Measurements from ENCODE around the gene PPP1R9A.

The PPP1R9A gene

DNA sequence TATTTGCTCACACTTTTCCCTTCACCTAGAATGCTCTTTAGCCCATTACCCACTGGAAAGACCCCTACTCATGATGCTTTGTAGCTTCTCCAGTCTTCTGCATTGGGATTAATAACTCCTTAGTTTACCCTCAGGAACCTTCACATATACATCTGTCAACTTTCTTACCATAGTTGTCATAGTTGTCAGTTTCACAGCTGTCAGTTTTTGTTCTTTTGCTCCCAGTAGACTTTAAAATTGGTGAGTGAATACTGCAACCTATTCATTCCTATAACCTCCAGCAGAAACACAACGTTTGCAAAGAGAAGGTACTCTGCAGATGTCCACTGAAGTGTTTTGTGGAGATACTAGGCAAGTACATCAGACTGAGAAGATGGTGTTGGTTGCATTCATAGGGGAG, 414.3 kb downstream of the PPP1R9A start:
- TF ChIP-seq, protein P1, sequence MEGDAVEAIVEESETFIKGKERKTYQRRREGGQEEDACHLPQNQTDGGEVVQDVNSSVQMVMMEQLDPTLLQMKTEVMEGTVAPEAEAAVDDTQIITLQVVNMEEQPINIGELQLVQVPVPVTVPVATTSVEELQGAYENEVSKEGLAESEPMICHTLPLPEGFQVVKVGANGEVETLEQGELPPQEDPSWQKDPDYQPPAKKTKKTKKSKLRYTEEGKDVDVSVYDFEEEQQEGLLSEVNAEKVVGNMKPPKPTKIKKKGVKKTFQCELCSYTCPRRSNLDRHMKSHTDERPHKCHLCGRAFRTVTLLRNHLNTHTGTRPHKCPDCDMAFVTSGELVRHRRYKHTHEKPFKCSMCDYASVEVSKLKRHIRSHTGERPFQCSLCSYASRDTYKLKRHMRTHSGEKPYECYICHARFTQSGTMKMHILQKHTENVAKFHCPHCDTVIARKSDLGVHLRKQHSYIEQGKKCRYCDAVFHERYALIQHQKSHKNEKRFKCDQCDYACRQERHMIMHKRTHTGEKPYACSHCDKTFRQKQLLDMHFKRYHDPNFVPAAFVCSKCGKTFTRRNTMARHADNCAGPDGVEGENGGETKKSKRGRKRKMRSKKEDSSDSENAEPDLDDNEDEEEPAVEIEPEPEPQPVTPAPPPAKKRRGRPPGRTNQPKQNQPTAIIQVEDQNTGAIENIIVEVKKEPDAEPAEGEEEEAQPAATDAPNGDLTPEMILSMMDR (IDR thresholded peaks at IDR 0.05; ENCODE audit: low read length, missing control alignments), result no peak
- H3K4me3 ChIP-seq (replicated peaks; ENCODE audit: low read depth, low read length), result no peak overlapping the region
- DNase-seq (ENCODE audit: low read depth), result no peak

DNA sequence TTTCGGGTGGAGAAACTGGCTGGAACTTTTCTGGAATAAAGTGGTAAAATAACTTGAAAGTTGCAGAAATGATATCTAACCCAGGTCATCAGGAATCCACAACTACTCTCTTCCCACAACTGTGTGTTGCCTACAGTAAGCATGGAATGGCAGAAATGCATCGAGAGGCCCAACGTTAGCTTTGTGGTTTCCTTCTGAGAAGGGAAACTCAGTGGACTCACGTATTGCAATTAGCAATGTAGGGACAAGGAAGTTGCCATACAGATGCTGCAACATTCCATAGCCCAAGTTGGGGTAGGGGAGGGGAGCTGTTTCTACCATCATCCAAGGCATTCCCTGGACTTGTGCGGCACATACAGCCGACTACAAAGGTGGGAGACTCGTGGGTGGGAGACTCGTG, 415.0 kb downstream of the PPP1R9A start:
- DNase-seq (ENCODE audit: low read depth), result no peak
- TF ChIP-seq, protein P1 (IDR thresholded peaks at IDR 0.05; ENCODE audit: low read length, missing control alignments), result no peak
- no peak overlapping the region for H3K4me3 ChIP-seq (replicated peaks; ENCODE audit: low read depth, low read length)

DNA sequence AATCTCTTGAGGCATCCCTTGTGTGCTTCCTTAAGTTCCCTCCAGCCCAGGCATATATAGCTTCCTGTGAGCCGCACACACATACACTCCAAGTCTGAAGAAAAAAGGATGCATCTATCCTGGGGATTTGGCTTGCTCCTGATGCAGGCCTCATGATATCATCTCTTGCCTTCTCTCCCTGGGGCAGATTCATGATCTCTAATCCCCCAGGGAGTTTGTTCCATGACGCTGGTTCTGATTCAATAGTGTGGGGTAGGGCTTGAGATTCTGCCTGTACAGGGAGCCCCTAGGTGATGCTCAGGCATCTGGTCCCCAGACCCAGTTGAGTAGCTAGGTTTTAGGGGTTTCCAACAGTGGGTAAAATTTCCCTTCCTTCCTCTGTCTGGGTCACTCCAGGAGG, 415.5 kb downstream of the PPP1R9A start:
- H3K4me3 ChIP-seq (replicated peaks; ENCODE audit: low read depth, low read length), result no peak overlapping the region
- DNase-seq (ENCODE audit: low read depth), result no peak
- TF ChIP-seq, protein P1 (IDR thresholded peaks at IDR 0.05; ENCODE audit: low read length, missing control alignments), result no peak

DNA sequence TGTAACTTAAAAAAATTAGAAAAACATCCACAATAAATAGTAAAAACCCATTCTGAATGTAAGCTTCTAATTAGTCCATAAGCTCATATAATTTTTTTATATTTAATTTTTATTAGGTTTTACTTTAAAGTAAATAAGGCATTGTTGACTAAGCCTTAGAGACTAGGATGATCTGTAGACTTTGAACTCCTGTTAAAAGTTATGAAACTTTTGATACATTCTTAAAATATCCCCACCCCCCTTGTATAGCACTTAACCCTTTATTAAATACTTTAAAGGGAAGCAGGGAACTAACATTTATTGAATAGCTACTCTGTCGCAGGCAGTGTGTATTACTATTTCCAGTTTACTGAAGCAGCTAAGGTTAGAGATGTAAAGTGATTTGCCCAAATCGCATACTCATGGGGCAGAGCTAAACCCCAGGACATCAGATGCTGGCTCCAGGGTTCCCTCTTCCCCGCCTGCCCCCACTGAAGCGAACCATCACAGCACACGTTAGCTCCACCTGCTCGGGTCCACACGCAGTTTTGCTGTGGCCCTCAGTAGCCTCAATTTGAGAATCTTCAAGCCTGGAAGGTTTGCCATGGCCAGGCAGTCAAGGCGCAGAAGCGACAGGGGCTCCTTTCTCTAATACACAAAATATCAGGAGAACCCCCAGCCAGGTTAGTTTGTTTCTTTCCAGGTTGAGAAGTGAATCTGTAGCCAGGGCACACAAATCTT, 416.2 kb downstream of the PPP1R9A start:
- TF ChIP-seq, protein P1 (IDR thresholded peaks at IDR 0.05; ENCODE audit: low read length, missing control alignments), result no peak
- no peak overlapping the region for H3K4me3 ChIP-seq (replicated peaks; ENCODE audit: low read depth, low read length)
- DNase-seq (ENCODE audit: low read depth), result no peak

DNA sequence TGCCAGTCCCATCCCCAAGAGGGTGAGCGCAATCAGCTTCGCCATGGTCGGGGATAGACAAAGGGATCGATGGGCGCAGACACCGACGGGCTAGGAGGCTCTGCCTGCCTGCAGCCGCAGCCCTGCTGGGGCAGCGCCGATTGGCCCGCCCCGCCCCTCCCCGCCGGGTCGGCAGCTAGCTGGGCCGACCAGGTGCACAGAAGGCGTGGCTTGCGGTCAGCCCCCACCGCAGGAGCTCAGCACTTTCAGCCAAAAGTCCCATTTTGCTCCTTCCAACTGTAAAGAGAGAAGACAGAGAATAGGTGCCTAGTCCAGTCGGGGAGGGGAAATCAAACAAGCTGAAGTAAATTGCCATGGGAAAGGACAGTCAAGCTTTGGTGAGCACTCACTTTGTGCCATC, 417.0 kb downstream of the PPP1R9A start, which contains the start of gene PON1:
Gene PON1 (minus strand): TSS at position 102 of the 400 bp plus-strand sequence. CDS start 57 bp downstream, at position 45.
- TF ChIP-seq, protein P1 (IDR thresholded peaks at IDR 0.05; ENCODE audit: low read length, missing control alignments), result no peak
- DNase-seq (ENCODE audit: low read depth), result no peak
- no peak within 1 kb of the TSS for H3K4me3 ChIP-seq (replicated peaks; ENCODE audit: low read depth, low read length)

DNA sequence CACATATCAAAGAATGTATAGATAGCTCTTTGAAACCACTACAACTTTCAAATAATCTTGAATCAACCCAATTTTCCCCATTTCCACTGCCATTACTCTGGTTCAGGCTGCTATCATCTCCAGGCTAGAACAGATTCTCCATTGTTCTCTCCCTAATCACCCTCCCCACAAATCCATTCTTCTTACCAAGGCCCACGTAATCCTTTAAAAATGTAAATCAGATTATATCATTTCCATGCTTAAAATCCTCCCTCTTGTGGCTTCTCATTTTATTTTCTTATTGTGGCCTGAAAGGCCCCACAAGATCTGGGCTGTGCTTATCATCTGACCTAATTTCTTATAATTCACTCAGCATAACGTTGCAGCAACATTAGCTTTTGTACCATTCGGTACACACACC, 420.0 kb downstream of the PPP1R9A start:
- DNase-seq (ENCODE audit: low read depth), result peak; percentile 60
- no peak overlapping the region for H3K4me3 ChIP-seq (replicated peaks; ENCODE audit: low read depth, low read length)
- TF ChIP-seq, protein P1 (IDR thresholded peaks at IDR 0.05; ENCODE audit: low read length, missing control alignments), result no peak

All from fibroblast of pulmonary artery (primary cell).